Muscle of leg (tissue), 11 donors: Measurements from ENCODE around the gene RAD9A. TPM values are rescaled to one million over a fixed set of nuclear protein-coding genes. Genes with fewer than 3 reads are reported as not detected.

Source experiments
- DNase-seq: peaks from one replicate; pipeline ENCODE4 v3.0.0; 2013
- H3K27ac ChIP-seq: one replicate; pipeline ENCODE4 v1.5.1; 2013; ENCODE audit warnings: mild to moderate bottlenecking, low read length, control low read depth
- H3K27me3 ChIP-seq: one replicate; pipeline ENCODE4 v1.6.1; 2013; ENCODE audit warnings: low read length; ENCODE audit not compliant: control insufficient read depth, insufficient read depth
- H3K36me3 ChIP-seq: one replicate; pipeline ENCODE4 v1.6.1; 2013; ENCODE audit warnings: low read length; ENCODE audit not compliant: control insufficient read depth, insufficient read depth
- H3K4me1 ChIP-seq: one replicate; pipeline ENCODE4 v1.6.1; 2013; ENCODE audit warnings: low read length; ENCODE audit not compliant: control insufficient read depth, insufficient read depth
- H3K4me3 ChIP-seq: one replicate; pipeline ENCODE4 v1.5.1; 2013; ENCODE audit warnings: low read length, control low read depth
- H3K9me3 ChIP-seq: replicated peaks from 2 replicates; pipeline ENCODE4 v1.6.1; 2013; ENCODE audit warnings: low read depth, low read length; ENCODE audit not compliant: control insufficient read depth
- WGBS: methylation state at CpG from one replicate; pipeline ENCODE4 v1.1.5; 2013; ENCODE audit warnings: missing lambda C conversion rate; ENCODE audit not compliant: insufficient coverage; 5-methylcytosine and 5-hydroxymethylcytosine counted together
- polyA plus RNA-seq, 8 donors: library from polyadenylated mRNA; unstranded; fragments of 120-200 nt; gene quantifications; one replicate each; pipeline versions ENCODE4 v1.2.1 to v1.2.3, GENCODE V29; 2013; ENCODE audit warnings: inconsistent platforms in 1 of 8, low replicate concordance in 1 of 8; ENCODE audit not compliant: insufficient read length in 8 of 8, insufficient read depth in 1 of 8
- total RNA-seq: library from RNA; stranded (reverse); fragments of 120-200 nt; gene quantifications from one replicate; pipeline ENCODE4 v1.2.4, GENCODE V29; 2013

The RAD9A gene
- total and polyA plus RNA-seq, 9 donors: 6.9 to 14.2 (median 11.0) TPM

GRCh38 chr11:67410369-67410831 is 18.6 kb downstream of the RAD9A start:
- H3K27me3 ChIP-seq: peaks cover 55% of the 10 kb centered on the region
- H3K27ac ChIP-seq: no peak overlapping the region
- H3K9me3 ChIP-seq: no peaks in the 10 kb centered on the region
- H3K4me1 ChIP-seq: peaks cover 58% of the 10 kb centered on the region
- no peak overlapping the region for H3K4me3 ChIP-seq
- WGBS: 63% methylated on average over 10 of the region's 15 CpGs
- no peak for DNase-seq
- no peaks in the 10 kb centered on the region for H3K36me3 ChIP-seq

- Histone ChIP-seq H3K27me3 (peaks cover 55% of the 10 kb centered on the region), H3K9me3 (no peaks in the 10 kb centered on the region), H3K27ac (no peak overlapping the region), H3K4me1 (peaks cover 63% of the 10 kb centered on the region), H3K36me3 (peaks cover 2% of the 10 kb centered on the region), H3K4me3 (no peak overlapping the region)
- WGBS: 83% methylated on average over 7 of the region's 17 CpGs
- no peak for DNase-seq
Observed at GRCh38 chr11:67410984-67411784, 19.4 kb downstream of the RAD9A start.

GRCh38 chr11:67411785-67412152 is 20.0 kb downstream of the RAD9A start:
- H3K27ac ChIP-seq: no peak overlapping the region
- no CpG with 5 or more reads among the region's 7 CpGs for WGBS
- H3K4me3 ChIP-seq: no peak overlapping the region
- H3K4me1 ChIP-seq: peaks cover 68% of the 10 kb centered on the region
- peaks cover 55% of the 10 kb centered on the region for H3K27me3 ChIP-seq
- peaks cover 4% of the 10 kb centered on the region for H3K36me3 ChIP-seq
- no peaks in the 10 kb centered on the region for H3K9me3 ChIP-seq
- DNase-seq: no peak

GRCh38 chr11:67412495-67413179 is 20.9 kb downstream of the RAD9A start:
- no peaks in the 10 kb centered on the region for H3K9me3 ChIP-seq
- DNase-seq: no peak
- no peak overlapping the region for H3K27ac ChIP-seq
- H3K36me3 ChIP-seq: peaks cover 4% of the 10 kb centered on the region
- WGBS: 59% methylated on average over 5 of the region's 9 CpGs
- H3K4me3 ChIP-seq: no peak overlapping the region
- peaks cover 53% of the 10 kb centered on the region for H3K27me3 ChIP-seq
- H3K4me1 ChIP-seq: peaks cover 74% of the 10 kb centered on the region

- Histone ChIP-seq H3K36me3 (peaks cover 4% of the 10 kb centered on the region), H3K27me3 (peaks cover 51% of the 10 kb centered on the region), H3K4me1 (peaks cover 75% of the 10 kb centered on the region), H3K4me3 (no peak overlapping the region), H3K27ac (peak overlapping the region; percentile 29), H3K9me3 (no peaks in the 10 kb centered on the region)
- WGBS: 57% methylated on average over 1 of the region's 2 CpGs
- no peak for DNase-seq
Observed at GRCh38 chr11:67413266-67413849, 21.6 kb downstream of the RAD9A start.

GRCh38 chr11:67415501-67416304 is 23.9 kb downstream of the RAD9A start, which contains the start of gene CARNS1:
CARNS1 (plus strand) TSS chr11:67415678; CDS start chr11:67416200, 522 bp downstream.
- 5% methylated on average over 43 of the region's 67 CpGs for WGBS

GRCh38 chr11:67416416-67417335 is 24.9 kb downstream of the RAD9A start:
- Histone ChIP-seq H3K9me3 (no peaks in the 10 kb centered on the region), H3K36me3 (peaks cover 4% of the 10 kb centered on the region), H3K4me3 (peak overlapping the region; percentile 44), H3K4me1 (peaks cover 71% of the 10 kb centered on the region), H3K27me3 (peaks cover 26% of the 10 kb centered on the region), H3K27ac (peak overlapping the region; percentile 94)
- no peak for DNase-seq
- WGBS: 46% methylated on average over 9 of the region's 21 CpGs

More at GRCh38 chr11:67415501-67416304, 23.9 kb downstream of the RAD9A start, which contains the start of gene CARNS1:
- H3K27ac ChIP-seq: peak within 1 kb of the TSS; percentile 94
- H3K27me3 ChIP-seq: peaks cover 35% of the 10 kb centered on the region
- H3K9me3 ChIP-seq: no peaks in the 10 kb centered on the region
- peaks cover 4% of the 10 kb centered on the region for H3K36me3 ChIP-seq
- peaks cover 72% of the 10 kb centered on the region for H3K4me1 ChIP-seq
- H3K4me3 ChIP-seq: peak within 1 kb of the TSS; percentile 44
- DNase-seq: no peak

GRCh38 chr11:67417425-67417824 is 25.6 kb downstream of the RAD9A start:
- 58% methylated on average over 10 of the region's 12 CpGs for WGBS
- DNase-seq: no peak
- H3K27me3 ChIP-seq: peaks cover 20% of the 10 kb centered on the region
- H3K27ac ChIP-seq: peak overlapping the region; percentile 94
- H3K4me1 ChIP-seq: peaks cover 71% of the 10 kb centered on the region
- no peaks in the 10 kb centered on the region for H3K9me3 ChIP-seq
- H3K36me3 ChIP-seq: peaks cover 7% of the 10 kb centered on the region
- peak overlapping the region; percentile 1 for H3K4me3 ChIP-seq
